ENCODE measurements around the gene TAF4. TPM values are rescaled to one million over a fixed set of nuclear protein-coding genes. Genes with fewer than 3 reads are reported as not detected.

The TAF4 gene
- total RNA-seq, 4 donors from 2014 or later = 7.1 to 15.9 (median 11.9) TPM

DNA sequence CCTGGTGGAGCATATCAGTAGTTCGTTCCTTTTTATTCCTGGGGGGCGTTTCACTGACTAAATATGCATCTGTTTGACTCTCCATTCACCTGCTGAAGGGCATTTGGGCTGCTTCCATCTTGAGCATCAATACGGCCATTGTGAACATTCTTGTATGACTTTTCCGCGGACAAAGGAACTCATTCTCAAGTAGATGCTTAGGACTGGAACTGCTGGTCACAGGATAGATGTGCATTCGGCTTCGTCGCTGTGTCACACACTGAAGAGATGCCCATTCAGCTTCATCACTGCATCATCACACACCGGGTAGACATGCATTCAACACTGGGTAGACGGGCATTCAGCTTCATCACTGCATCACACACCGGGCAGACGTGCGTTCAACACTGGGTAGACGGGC lies 95.3 kb downstream of the TAF4 start:
- ATAC-seq (ENCODE audit: low FRiP score) (no peak), DNase-seq (ENCODE audit: low spot score) (no peak)
- TF ChIP-seq, protein P1, sequence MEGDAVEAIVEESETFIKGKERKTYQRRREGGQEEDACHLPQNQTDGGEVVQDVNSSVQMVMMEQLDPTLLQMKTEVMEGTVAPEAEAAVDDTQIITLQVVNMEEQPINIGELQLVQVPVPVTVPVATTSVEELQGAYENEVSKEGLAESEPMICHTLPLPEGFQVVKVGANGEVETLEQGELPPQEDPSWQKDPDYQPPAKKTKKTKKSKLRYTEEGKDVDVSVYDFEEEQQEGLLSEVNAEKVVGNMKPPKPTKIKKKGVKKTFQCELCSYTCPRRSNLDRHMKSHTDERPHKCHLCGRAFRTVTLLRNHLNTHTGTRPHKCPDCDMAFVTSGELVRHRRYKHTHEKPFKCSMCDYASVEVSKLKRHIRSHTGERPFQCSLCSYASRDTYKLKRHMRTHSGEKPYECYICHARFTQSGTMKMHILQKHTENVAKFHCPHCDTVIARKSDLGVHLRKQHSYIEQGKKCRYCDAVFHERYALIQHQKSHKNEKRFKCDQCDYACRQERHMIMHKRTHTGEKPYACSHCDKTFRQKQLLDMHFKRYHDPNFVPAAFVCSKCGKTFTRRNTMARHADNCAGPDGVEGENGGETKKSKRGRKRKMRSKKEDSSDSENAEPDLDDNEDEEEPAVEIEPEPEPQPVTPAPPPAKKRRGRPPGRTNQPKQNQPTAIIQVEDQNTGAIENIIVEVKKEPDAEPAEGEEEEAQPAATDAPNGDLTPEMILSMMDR (IDR thresholded peaks at IDR 0.05) = no peak

DNA sequence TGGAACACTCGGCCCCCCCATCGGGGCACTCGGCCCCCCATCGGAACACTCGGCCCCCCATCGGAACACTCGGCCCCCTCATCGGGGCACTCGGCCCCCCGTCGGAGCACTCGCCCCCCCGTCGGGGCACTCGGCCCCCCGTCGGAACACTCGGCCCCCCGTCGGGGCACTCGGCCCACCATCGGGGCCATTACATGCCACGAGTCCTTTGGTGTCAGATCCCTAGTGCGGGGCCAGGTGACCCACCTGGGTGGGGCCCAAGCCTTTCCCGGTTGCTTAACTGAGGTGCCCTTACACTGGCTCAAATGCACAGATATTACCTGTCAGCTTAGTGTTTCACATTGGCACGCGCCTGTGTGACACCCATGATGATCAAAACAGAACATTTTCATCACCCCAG lies 95.9 kb downstream of the TAF4 start:
- TF ChIP-seq, protein P1 (IDR thresholded peaks at IDR 0.05) = no peak
- DNase-seq (ENCODE audit: low spot score) (no peak), ATAC-seq (ENCODE audit: low FRiP score) (no peak)

DNA sequence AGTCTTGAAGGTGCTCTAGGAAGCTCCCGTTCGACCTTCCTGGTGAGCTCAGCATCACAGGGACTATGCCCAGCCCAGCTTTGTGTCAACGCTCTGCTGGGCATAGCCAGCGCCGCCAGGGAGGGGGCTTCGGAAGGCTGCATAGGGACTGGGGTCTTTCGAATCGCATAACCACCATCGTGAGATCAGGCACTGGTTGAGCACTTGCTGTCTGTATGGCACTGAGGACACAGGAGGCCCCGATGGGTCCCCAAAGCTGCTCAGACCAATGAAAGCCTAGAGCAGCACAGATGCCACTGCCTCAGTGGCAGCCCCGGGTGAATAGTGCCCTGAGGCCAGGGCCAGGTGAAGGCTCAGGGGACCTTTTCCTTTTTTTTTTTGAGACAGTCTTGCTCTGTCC lies 96.7 kb downstream of the TAF4 start:
- TF ChIP-seq, protein P1 (IDR thresholded peaks at IDR 0.05) = no peak
- ATAC-seq (ENCODE audit: low FRiP score) (no peak), DNase-seq (ENCODE audit: low spot score) (no peak)

DNA sequence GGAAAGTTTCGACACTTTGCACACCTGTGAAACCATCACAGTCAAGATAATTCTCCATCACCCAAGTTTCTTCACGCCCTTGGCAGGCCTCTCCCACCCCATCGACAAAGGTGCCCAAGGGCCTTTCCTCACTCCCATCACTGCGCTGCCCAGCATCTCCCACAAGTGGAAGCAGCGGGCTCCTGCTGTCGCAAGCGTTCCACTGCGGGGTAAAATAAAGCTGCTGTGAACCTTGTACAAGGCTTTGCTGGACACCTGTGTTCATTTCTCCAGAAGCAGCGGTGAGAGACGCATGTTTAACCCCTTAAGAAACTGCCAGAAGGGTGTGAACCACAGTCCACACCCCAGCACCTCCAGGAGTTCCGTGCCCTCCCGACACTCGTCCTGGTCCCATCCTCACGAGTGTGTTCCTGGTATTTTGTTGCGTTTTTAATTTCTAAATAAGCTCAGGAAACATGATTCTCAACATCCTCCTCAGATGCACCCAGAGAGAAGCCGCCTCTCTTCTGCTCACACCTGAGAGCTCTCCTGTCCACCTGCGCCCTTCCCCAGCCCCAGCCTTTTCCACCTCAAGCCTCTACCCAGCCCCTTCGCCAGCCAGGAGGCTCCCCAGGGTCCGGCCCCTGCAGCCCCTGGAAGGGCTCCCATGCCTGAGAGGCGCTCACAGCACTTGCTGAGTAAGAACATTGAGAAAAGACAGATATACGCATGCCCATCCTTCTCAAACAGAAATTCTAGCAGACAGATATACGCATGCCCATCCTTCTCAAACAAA lies 97.5 kb downstream of the TAF4 start:
- ATAC-seq (ENCODE audit: low FRiP score) (no peak), DNase-seq (ENCODE audit: low spot score) (no peak)
- TF ChIP-seq, protein P1 (IDR thresholded peaks at IDR 0.05) = no peak

DNA sequence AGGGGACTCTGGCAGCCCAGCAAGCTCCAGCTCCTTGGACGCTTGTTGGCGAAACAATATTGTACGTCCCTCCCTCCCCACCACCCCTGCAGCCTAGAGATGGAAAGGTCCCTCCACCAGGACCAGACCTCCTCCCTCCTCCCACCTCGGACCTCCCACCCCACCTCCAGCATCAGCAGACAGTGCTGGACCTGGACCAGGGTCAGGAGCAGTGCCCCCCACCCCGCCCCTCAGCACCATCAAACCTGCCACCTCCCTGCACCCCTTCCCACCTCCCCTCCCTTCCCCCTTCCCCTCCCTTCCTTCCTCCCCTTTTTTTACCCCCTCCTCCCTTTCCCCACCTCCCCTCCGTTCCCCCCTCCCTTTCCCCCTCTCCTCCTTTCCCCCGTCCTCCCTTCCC lies 98.4 kb downstream of the TAF4 start:
- TF ChIP-seq, protein P1 (IDR thresholded peaks at IDR 0.05) = no peak
- no peak for DNase-seq (ENCODE audit: low spot score)
- no peak for ATAC-seq (ENCODE audit: low FRiP score)

DNA sequence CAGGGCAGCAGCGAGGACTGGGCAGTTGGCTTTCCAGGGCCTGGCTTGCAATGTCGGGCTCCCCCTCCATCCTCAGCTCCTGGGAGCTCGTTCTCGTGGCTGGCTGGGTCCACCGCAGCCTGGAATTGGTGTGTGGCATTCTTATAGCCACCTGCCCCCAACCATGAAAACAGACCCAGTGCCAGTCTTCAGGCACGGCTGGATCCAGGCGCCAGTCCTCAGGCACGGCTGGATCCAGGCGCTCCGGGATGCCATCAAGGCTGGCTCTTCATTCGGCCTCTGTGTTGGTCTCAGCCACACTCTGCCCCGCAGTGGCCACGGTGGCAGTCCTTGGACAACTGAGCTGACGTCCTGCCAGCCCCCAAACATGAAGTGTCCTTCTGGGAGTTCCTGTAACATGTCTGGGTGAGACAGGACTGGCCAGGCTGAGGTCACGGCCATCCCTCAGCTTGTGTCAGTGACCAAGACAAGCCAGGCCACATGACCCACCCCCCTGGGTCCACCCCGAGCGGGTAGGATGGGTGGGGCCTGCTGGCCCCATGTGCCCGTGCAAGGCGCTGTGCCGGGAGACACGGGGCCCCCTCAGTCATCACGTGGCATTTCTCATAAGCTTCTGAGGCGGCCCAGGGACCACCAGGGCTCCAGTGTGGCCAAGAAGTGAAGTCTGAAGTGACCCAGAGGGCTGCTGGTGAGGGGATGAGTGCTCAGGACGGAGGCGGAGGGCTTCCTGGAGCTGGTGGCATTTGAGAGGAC lies 99.0 kb downstream of the TAF4 start:
- DNase-seq (ENCODE audit: low spot score) (no peak), ATAC-seq (ENCODE audit: low FRiP score) (peak; percentile 29)
- TF ChIP-seq, protein P1 (IDR thresholded peaks at IDR 0.05) = no peak

Measured in omental fat pad (tissue), 4 donors.